Neuronal stem cell (in vitro differentiated cells): ENCODE results near the gene ACHE.

Source experiments
- DNase-seq: peaks from one replicate; pipeline ENCODE4 v3.0.0-alpha.2; 2013; ENCODE audit warnings: low spot score
- H2AFZ ChIP-seq: one replicate; pipeline ENCODE4 v1.6.1; 2013; ENCODE audit warnings: mild to moderate bottlenecking, low read length, inconsistent platforms
- H2AK5ac ChIP-seq: 2 replicates; pipeline ENCODE4 v1.6.1; 2013; ENCODE audit warnings: low read depth, mild to moderate bottlenecking, inconsistent platforms, low read length, moderate library complexity, mixed read lengths
- H2BK120ac ChIP-seq: 2 replicates; pipeline ENCODE4 v1.6.1; 2013; ENCODE audit warnings: low read depth, mild to moderate bottlenecking, inconsistent platforms, low read length, moderate library complexity, mixed read lengths
- H2BK12ac ChIP-seq: one replicate; pipeline ENCODE4 v1.6.1; 2013; ENCODE audit warnings: low read length, inconsistent platforms
- H2BK15ac ChIP-seq: 2 replicates; pipeline ENCODE4 v1.6.1; 2013; ENCODE audit warnings: mild to moderate bottlenecking, low read length, inconsistent platforms, mixed read lengths
- H2BK5ac ChIP-seq: one replicate; pipeline ENCODE4 v1.6.1; 2013; ENCODE audit warnings: inconsistent platforms, mild to moderate bottlenecking, low read length, moderate library complexity
- H3K14ac ChIP-seq: one replicate; pipeline ENCODE4 v1.6.1; 2013; ENCODE audit warnings: low read length, inconsistent platforms
- H3K18ac ChIP-seq: 2 replicates; pipeline ENCODE4 v1.6.1; 2013; ENCODE audit warnings: low read length, inconsistent platforms
- H3K23ac ChIP-seq: 2 replicates; pipeline ENCODE4 v1.6.1; 2013; ENCODE audit warnings: low read depth, mild to moderate bottlenecking, mixed read lengths, low read length, inconsistent platforms; ENCODE audit not compliant: poor library complexity
- H3K27ac ChIP-seq: replicated peaks from 3 replicates; pipeline ENCODE4 v1.5.1; 2013; ENCODE audit warnings: low read length, inconsistent platforms
- H3K27me3 ChIP-seq, 3 experiments: 2 replicates each; pipeline ENCODE4 v1.6.1; 2013; ENCODE audit warnings: low read length in 3 of 3, mild to moderate bottlenecking in 2 of 3, inconsistent platforms in 1 of 3, low read depth in 1 of 3, mixed read lengths in 1 of 3, moderate library complexity in 1 of 3; ENCODE audit not compliant: control insufficient read depth in 3 of 3, insufficient read depth in 3 of 3
- H3K36me3 ChIP-seq, 2 donors: replicated peaks in 1 of 2; 2 replicates each; pipeline ENCODE4 v1.6.1; 2013; ENCODE audit warnings: low read length in 2 of 2; ENCODE audit not compliant: control insufficient read depth in 2 of 2, insufficient read depth in 2 of 2
- H3K4ac ChIP-seq: 2 replicates; pipeline ENCODE4 v1.6.1; 2013; ENCODE audit warnings: inconsistent platforms, mild to moderate bottlenecking, low read length, moderate library complexity
- H3K4me1 ChIP-seq, 2 donors: 1 replicate in 1 of 2; 2 replicates in 1 of 2; pipeline ENCODE4 v1.6.1; 2013; ENCODE audit warnings: low read length in 2 of 2, low read depth in 1 of 2; ENCODE audit not compliant: control insufficient read depth in 2 of 2, insufficient read depth in 1 of 2
- H3K4me2 ChIP-seq: one replicate; pipeline ENCODE4 v1.6.1; 2013; ENCODE audit warnings: mild to moderate bottlenecking, low read length, inconsistent platforms; ENCODE audit not compliant: insufficient read depth, poor library complexity, severe bottlenecking
- H3K4me3 ChIP-seq, 2 donors: 2 replicates each; pipeline ENCODE4 v1.5.1; 2013; ENCODE audit warnings: low read length in 2 of 2, mild to moderate bottlenecking in 2 of 2, inconsistent platforms in 1 of 2, moderate library complexity in 1 of 2
- H3K79me1 ChIP-seq: one replicate; pipeline ENCODE4 v1.6.1; 2013; ENCODE audit warnings: low read depth, mild to moderate bottlenecking, inconsistent platforms, low read length, moderate library complexity
- H3K9ac ChIP-seq: one replicate; pipeline ENCODE4 v1.6.1; 2013; ENCODE audit warnings: mild to moderate bottlenecking, low read depth, low read length, inconsistent platforms; ENCODE audit not compliant: poor library complexity
- H3K9me3 ChIP-seq, 2 donors: replicated peaks in 1 of 2; 2 replicates each; pipeline versions ENCODE3 to v1.6.1; 2013; ENCODE audit warnings: low read length in 2 of 2, mild to moderate bottlenecking in 2 of 2, inconsistent platforms in 1 of 2, low read depth in 1 of 2, mixed read lengths in 1 of 2, moderate library complexity in 1 of 2; ENCODE audit not compliant: control insufficient read depth in 2 of 2, insufficient read depth in 1 of 2
- H4K8ac ChIP-seq: one replicate; pipeline ENCODE4 v1.6.1; 2013; ENCODE audit warnings: low read depth, mild to moderate bottlenecking, inconsistent platforms, low read length, moderate library complexity
- H4K91ac ChIP-seq: one replicate; pipeline ENCODE4 v1.6.1; 2013; ENCODE audit warnings: low read length, low read depth, mild to moderate bottlenecking, inconsistent platforms; ENCODE audit not compliant: poor library complexity
- WGBS, 2 donors: extraction: QIAGEN DNeasy Blood & Tissue Kit; methylation state at CpG; one replicate each; pipeline ENCODE4 v1.1.7; 2013; ENCODE audit warnings: missing lambda C conversion rate in 2 of 2, mixed read lengths in 1 of 2; ENCODE audit not compliant: insufficient read length in 2 of 2, insufficient replicate concordance in 1 of 2; ENCODE audit errors: extremely low coverage in 2 of 2; 5-methylcytosine and 5-hydroxymethylcytosine counted together

ACHE gene

DNA sequence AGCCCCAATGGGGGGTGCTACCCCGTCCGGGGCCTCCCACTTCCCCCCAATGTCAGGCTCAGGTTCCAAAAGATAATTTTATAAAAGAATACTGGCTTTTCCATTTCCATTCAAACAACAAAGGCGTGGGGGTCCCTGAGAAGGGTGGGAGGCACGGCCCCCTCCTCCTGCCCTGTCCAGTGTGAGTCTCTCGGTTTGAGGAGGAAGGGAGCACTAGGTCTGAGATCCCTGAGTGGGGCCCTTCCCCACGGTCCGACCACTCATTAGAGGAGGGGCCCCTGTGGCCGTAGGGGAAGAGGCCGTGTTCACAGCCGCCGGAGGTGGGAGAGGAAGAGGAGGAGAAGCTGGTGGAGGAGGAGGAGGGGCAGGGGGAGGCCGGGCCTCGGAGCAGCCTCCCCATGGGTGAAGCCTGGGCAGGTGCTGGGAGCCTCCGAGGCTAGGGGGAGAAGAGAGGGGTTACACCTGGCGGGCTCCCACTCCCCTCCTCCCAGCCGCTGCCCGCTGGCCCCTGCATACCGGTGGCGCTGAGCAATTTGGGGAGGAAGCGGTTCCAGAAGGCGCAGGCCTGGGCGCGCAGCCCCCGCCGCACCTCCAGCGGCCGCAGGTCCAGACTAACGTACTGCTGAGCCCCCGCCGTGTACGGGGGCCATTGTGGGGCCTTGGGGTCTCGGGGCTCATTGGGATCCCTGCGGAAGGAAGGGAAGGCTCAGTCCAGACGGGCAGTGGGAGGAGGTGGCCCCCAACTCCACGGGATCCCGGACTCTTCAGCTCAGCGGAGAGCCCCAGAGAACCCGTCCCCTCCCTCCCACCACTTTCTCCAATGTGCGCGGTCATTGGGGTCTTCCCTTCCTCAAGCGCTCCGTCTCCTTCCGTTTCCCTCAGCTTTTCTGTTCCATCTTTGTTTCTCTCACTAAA lies 4.8 kb downstream of the ACHE start:
- Histone ChIP-seq H2BK15ac (peak overlapping the region; percentile 97), H4K8ac (peak overlapping the region; percentile 68), H3K9ac (peak overlapping the region; percentile 93), H4K91ac (no peak overlapping the region), H3K27me3 (peaks cover under 1 to 9% (median 4%) of the 10 kb centered on the region in 3 experiments), H3K23ac (peak overlapping the region; percentile 99), H3K27ac (peak overlapping the region; percentile 93), H3K4me1 (peaks cover 28% of the 10 kb centered on the region in 2 donors), H2BK120ac (peak overlapping the region; percentile 91), H3K36me3 (peaks cover 27 to 31% of the 10 kb centered on the region in 2 donors), H2BK5ac (peak overlapping the region; percentile 97), H2AFZ (peak overlapping the region; percentile 84), H3K4me3 (peak overlapping the region; percentile 57 to 75), H3K9me3 (no peaks in the 10 kb centered on the region), H3K79me1 (peaks cover 6% of the 10 kb centered on the region), H2BK12ac (peak overlapping the region; percentile 79), H3K4ac (peak overlapping the region; percentile 27), H3K14ac (peak overlapping the region; percentile 4), H3K18ac (peak overlapping the region; percentile 98), H3K4me2 (peak overlapping the region; percentile 99), H2AK5ac (peak overlapping the region; percentile 76)
- no CpG with 5 or more reads among the region's 43 CpGs for WGBS, 2 donors
- DNase-seq, result no peak

DNA sequence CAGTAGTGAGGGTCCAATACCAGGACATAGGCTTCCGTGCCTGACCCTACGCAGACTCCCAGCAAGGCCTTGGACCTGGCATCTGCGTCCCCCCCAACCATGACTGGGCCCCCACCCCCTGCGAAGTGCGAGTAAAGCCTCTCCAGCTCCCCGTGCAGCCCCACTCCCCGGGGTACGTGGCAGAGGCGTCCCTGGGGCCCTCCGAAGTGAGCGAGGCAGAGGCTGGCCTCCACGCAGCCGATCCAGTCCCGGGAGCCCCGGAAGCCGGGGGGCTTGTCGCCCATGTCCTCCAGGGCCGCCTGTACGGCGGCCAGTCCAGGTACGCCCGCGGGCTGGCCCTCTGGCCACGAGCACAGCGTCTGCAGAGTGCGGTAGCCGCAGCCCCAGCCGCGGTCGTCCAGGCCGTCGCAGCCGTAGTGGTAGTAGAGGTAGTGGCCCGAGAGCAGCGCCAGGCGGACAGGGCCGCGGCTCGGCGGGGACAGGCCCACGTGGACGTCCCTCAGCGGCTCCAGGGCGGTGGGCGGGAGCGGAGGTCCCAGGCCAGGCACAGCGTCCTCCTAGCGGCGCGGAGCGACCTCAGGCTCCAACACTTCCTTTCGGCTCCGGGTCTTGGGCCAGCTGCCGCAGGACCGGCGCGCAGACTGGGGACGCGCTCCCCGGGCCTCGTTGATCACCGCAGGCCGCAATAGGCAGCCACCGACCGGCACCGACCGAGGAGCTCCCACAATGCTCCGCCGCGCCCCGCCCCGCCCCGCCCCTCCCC lies 6.5 kb downstream of the ACHE start, which contains the start of gene UFSP1:
TSS of gene UFSP1 (minus strand) at position 728 of the 763 bp plus-strand sequence. CDS start at position 284, 444 bp downstream.
- no peaks in the 10 kb centered on the region for H3K27me3 ChIP-seq
- H2AFZ ChIP-seq, result peak within 1 kb of the TSS; percentile 84
- peaks cover 22 to 25% of the 10 kb centered on the region in 2 donors for H3K4me1 ChIP-seq
- DNase-seq, result no peak
- no CpG with 5 or more reads among the region's 73 CpGs for WGBS, 2 donors
- H2BK120ac ChIP-seq, result peak within 1 kb of the TSS; percentile 91
- peak within 1 kb of the TSS; percentile 100 for H3K9ac ChIP-seq
- H4K8ac ChIP-seq, result peak within 1 kb of the TSS; percentile 99
- H2AK5ac ChIP-seq, result peak within 1 kb of the TSS; percentile 76
- H3K14ac ChIP-seq, result peak within 1 kb of the TSS; percentile 58
- H3K4me3 ChIP-seq, result peak within 1 kb of the TSS; percentile 57 to 88
- H3K4me2 ChIP-seq, result peak within 1 kb of the TSS; percentile 99
- peak within 1 kb of the TSS; percentile 99 for H2BK15ac ChIP-seq
- peaks cover 6% of the 10 kb centered on the region for H3K79me1 ChIP-seq
- peak within 1 kb of the TSS; percentile 99 for H3K23ac ChIP-seq
- no peak within 1 kb of the TSS for H3K4ac ChIP-seq
- H2BK5ac ChIP-seq, result peak within 1 kb of the TSS; percentile 97
- H2BK12ac ChIP-seq, result peak within 1 kb of the TSS; percentile 96
- H3K9me3 ChIP-seq, result no peaks in the 10 kb centered on the region
- H3K27ac ChIP-seq, result peak within 1 kb of the TSS; percentile 93
- H3K36me3 ChIP-seq, result peaks cover 43 to 49% of the 10 kb centered on the region in 2 donors
- no peak within 1 kb of the TSS for H4K91ac ChIP-seq
- H3K18ac ChIP-seq, result peak within 1 kb of the TSS; percentile 100

DNA sequence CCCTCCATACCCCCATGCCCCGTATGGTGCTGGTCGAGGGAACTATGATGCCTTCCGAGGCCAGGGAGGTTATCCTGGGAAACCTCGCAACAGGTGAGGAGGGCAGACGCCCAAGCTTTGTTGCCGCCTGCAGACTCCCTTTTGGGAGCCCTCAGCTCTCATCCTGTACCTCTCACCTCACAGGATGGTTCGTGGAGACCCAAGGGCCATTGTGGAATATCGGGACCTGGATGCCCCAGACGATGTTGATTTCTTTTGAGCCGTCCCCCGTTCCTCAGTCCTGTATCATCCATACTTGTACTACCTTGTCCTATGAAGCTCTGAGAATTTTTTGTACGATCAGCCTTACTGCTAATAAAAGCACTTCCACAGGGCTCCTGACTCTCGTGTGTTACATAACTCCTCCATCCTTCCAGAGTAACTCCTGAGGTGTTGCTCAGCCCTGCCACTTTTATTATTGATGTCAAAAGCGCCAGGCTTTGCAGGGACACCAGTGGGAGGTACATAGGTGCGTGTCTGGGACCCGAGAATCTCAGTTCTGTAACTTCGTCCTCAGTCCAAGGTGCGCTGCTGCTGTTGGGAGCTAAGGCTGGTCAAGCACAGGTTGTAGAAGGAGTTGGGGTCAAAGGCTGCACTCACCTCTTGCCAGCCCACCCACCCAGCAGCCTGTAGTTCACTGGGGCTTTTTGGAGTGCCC lies 7.2 kb downstream of the ACHE start:
- H3K36me3 ChIP-seq, result peaks cover 51 to 56% of the 10 kb centered on the region in 2 donors
- peak overlapping the region; percentile 33 for H2AK5ac ChIP-seq

More for the DNA sequence above, 7.2 kb downstream of the ACHE start:
- no peak overlapping the region for H2BK120ac ChIP-seq
- H3K4me1 ChIP-seq, result peaks cover 16 to 19% of the 10 kb centered on the region in 2 donors
- no peaks in the 10 kb centered on the region for H3K27me3 ChIP-seq
- H3K9me3 ChIP-seq, result no peaks in the 10 kb centered on the region
- H3K9ac ChIP-seq, result peak overlapping the region; percentile 100
- peak overlapping the region; percentile 15 for H3K23ac ChIP-seq
- H3K4ac ChIP-seq, result no peak overlapping the region
- no peak overlapping the region for H2BK15ac ChIP-seq
- H3K27ac ChIP-seq, result peak overlapping the region; percentile 83
- no peak for DNase-seq
- H3K4me3 ChIP-seq, result peak overlapping the region; percentile 57 to 88
- no CpG with 5 or more reads among the region's 18 CpGs for WGBS, 2 donors
- peak overlapping the region; percentile 86 for H3K4me2 ChIP-seq
- no peak overlapping the region for H2BK12ac ChIP-seq
- peak overlapping the region; percentile 99 for H3K18ac ChIP-seq
- H4K91ac ChIP-seq, result no peak overlapping the region
- H4K8ac ChIP-seq, result no peak overlapping the region
- peak overlapping the region; percentile 40 for H2BK5ac ChIP-seq
- H3K14ac ChIP-seq, result no peak overlapping the region
- H2AFZ ChIP-seq, result no peak overlapping the region
- peaks cover 8% of the 10 kb centered on the region for H3K79me1 ChIP-seq
